Sigmoid colon (tissue), 3 donors: ENCODE measurements around the gene NT5DC3.

Experiments
- POLR2A ChIP-seq, 2 donors: fragments of 450-650 bp; IDR thresholded peaks; one replicate each; pipeline ENCODE4 v1.6.1; 2016; ENCODE audit warnings: antibody characterized with exemption in 2 of 2, mild to moderate bottlenecking in 2 of 2, moderate library complexity in 2 of 2
- TF ChIP-seq, protein P1 (sequence below), 4 experiments: fragments of 450-650 bp in 3 of 4; fragments of 200-600 bp in 1 of 4; IDR thresholded peaks; one replicate each; pipeline ENCODE4 v1.5.1; 2016 to 2019; ENCODE audit warnings: antibody characterized with exemption in 4 of 4, mild to moderate bottlenecking in 3 of 4, moderate library complexity in 2 of 4

DNA sequence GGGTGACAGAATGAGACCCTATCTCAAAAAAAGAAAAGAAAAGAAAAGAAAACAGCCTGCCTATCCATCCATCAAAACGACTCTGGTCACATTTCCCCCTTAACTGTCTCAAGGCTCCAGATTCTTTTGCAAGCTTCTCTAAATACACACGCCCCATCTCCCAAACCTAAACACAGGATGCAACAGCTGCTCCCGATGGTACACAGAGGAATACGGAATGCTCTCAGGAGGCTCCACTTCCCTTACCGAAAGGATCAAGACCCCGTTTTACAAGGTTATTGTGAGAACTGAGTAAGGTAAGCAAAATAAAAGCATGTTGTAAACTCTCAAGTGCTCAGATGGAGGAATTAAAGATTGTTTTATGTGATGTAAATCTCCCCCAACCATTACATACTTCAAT is 62.3 kb downstream of the NT5DC3 start:
- TF ChIP-seq, protein P1, sequence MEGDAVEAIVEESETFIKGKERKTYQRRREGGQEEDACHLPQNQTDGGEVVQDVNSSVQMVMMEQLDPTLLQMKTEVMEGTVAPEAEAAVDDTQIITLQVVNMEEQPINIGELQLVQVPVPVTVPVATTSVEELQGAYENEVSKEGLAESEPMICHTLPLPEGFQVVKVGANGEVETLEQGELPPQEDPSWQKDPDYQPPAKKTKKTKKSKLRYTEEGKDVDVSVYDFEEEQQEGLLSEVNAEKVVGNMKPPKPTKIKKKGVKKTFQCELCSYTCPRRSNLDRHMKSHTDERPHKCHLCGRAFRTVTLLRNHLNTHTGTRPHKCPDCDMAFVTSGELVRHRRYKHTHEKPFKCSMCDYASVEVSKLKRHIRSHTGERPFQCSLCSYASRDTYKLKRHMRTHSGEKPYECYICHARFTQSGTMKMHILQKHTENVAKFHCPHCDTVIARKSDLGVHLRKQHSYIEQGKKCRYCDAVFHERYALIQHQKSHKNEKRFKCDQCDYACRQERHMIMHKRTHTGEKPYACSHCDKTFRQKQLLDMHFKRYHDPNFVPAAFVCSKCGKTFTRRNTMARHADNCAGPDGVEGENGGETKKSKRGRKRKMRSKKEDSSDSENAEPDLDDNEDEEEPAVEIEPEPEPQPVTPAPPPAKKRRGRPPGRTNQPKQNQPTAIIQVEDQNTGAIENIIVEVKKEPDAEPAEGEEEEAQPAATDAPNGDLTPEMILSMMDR (IDR thresholded peaks at IDR 0.05) = no peak
- no peak for TF ChIP-seq POLR2A (IDR thresholded peaks at IDR 0.05)
